ENCODE measurements around the gene SOWAHA.

SOWAHA gene

DNA sequence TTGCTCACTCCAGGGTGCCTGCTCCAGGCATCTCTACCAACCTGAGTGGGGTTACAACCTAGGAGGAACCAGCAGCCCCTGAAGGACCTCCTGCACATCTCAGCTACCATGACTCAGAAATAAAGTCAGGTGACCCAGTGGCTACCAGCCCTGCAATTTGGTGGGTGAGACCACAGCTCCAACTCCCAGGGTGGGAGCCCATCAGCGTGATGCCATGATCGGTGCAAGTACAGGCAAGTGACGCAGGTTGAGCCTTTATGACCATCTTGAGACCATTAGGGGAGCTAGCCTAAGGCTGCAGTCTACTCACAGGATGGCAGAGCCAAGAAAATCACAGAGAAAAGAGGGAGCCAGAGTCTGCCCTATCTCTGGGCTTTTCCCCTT lies 44.6 kb upstream of the SOWAHA start:
- TF ChIP-seq CTCF (conservative IDR thresholded peaks at IDR 0.05), result no peak

DNA sequence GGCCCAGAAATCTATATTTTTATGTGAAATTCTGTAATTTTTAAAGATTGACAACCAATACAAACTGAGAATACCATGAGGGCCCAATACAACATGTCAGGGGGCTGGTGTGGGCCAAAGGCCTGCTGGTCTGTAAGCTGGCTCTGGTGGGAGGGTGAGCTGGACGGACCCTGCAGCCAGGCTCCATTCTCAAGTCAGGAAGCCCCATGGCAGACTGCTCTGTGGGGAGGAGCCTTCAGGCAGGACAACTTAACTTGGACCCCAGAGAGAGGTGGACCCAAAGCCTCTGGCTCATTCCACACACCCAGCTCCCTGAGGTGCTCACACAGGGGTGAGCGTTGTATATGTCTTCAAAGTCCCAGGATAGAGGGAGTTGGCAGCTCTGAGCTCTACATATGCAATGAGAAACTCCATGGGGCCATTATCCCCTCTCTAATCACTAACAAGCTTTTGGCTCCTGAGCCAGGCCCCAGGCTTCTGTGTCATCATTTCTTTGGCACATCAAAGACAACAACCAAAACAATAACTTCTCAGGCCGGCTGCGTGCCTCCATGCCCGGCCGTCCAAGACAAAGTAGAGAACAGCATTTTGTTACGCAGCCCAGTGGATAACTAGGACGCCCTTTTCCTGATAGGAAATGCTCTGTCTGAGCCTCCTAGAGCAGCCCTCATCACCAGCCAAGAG lies 42.5 kb upstream of the SOWAHA start:
- no peak overlapping the region for H3K27ac ChIP-seq

More for the DNA sequence above, 44.6 kb upstream of the SOWAHA start:
- no peak overlapping the region for H3K27ac ChIP-seq

GRCh38 chr5:132771503-132771998 lies 41.6 kb upstream of the SOWAHA start:
- TF ChIP-seq CTCF (conservative IDR thresholded peaks at IDR 0.05), result no peak
- no peak overlapping the region for H3K27ac ChIP-seq

More for the DNA sequence above, 42.5 kb upstream of the SOWAHA start:
- TF ChIP-seq CTCF (conservative IDR thresholded peaks at IDR 0.05), result no peak

DNA sequence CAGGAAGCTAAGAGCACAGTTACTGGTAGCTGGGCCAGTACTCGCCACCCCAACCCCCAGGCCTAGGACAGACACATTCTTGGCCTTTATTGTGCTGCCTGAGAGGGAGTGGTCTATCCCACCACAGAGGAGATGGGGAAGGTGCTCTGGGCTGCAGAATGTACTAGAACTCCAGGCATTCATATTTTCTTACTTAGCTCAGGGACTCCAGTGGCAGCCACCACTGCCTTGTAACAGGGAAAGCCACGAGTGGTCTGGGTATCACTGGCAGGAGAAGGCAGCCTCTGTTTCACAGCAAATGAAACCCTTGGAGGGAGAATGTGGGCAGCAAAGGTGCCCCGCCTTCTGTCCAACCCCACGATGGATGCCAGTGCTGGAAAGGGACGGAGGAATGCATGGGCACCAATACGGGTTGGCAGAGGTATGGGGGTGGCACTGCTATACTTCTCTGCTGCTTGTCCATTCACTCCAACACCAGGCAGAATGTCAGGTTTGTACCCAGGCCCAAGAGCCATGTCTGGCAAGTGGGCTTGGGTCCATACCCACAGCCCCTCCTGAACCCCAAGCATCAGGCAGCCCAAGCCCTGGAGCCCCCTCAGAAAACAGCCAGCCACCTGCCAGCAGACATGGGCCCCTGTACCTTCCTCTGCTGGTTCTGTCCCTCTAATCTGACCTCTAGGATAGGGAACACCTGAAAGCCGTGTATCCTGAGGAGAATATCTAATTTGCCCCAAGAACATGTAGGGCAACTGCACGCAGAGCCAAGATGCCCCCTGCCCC lies 40.6 kb upstream of the SOWAHA start:
- TF ChIP-seq CTCF (conservative IDR thresholded peaks at IDR 0.05), result no peak
- H3K27ac ChIP-seq, result no peak overlapping the region

GRCh38 chr5:132773114-132773513 lies 40.0 kb upstream of the SOWAHA start:
- no peak for TF ChIP-seq CTCF (conservative IDR thresholded peaks at IDR 0.05)
- H3K27ac ChIP-seq, result no peak overlapping the region

- no peak overlapping the region for H3K27ac ChIP-seq
- TF ChIP-seq CTCF (conservative IDR thresholded peaks at IDR 0.05), result no peak
Measured at GRCh38 chr5:132773601-132774355, 39.3 kb upstream of the SOWAHA start.

- TF ChIP-seq CTCF (conservative IDR thresholded peaks at IDR 0.05), result no peak
- no peak overlapping the region for H3K27ac ChIP-seq
Measured at GRCh38 chr5:132774406-132774805, 38.7 kb upstream of the SOWAHA start.

All from VCaP (cell line).